HG03442 (cell line): ENCODE results near the gene ADAMTS4.

Experiments
- ATAC-seq: cut with Tn5 transposase; IDR thresholded peaks from one replicate; pipeline ENCODE4 v1.9.1; 2021; ENCODE audit warnings: mild to moderate bottlenecking, moderate library complexity; ENCODE audit not compliant: unreplicated experiment

Gene ADAMTS4

GRCh38 chr1:161158316-161159010, 40.4 kb downstream of the ADAMTS4 start:
- ATAC-seq, result no peak

DNA sequence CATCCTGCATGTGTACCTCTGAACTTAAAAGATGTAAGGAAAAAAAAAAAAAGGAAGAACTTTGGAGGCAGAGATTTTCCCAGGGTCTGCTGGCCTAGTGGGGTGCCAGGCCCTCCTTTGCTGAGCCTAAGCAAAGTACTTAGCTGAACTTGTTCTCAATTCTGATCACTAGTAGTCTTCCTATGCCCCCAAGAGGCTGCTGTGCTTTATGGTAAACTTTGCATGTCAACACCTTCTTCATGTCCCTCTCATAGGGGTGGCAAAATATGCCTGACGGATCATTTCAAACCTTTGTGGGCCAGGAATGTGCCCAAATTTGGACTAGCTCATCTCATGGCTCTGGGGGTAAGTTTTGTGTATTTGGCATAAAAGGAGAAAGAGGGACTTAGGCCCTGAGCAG, 41.0 kb downstream of the ADAMTS4 start:
- no peak for ATAC-seq

DNA sequence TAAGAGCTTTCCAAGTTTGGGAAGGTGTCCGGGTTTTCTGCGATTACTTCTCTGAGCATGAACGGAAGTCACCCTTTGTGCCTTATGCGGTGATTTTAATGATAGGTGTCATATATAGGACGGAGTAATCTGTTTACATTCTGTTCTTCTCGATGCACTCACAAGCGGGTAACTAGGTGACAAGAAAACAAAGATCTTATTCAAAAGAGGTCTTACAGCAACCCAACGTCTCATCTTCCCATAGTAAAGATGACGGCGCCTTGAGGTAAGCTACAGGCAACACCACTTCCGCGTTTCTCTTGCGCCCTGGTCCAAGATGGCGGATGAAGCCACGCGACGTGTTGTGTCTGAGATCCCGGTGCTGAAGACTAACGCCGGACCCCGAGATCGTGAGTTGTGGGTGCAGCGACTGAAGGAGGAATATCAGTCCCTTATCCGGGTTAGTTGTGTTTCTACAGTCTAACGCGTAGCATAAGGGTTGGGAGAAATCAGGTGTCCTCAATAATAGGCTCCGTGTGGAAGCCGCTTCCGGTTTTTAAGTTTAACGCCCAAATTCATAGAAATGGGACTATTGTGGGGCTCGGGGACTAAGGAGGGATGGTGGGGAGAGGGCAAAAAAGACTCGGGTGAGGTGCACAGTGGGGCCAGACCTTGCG, 45.0 kb downstream of the ADAMTS4 start, which contains the start of gene UFC1:
UFC1 (plus strand) TSS at position 297 of the 656 bp plus-strand sequence; CDS start at position 317, 20 bp downstream.
- ATAC-seq, result peak; percentile 90

DNA sequence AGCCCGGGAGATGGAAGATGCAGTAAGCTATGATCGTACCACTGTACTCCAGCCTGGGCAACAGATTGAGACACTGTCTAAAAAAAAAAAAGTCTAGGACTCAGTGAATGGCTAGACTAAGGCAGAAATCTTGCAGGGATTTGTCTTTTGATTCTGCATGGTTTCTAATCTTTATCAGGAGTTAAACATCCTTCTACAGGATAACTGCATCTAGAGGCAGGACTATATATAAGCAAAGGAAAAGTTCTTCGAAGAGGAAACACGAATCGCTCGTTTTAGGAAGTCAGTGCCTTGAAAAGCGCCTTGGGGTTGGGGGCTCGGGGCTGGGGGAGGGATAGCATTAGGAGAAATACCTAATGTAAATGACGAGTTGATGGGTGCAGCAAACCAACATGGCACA, 45.7 kb downstream of the ADAMTS4 start:
- no peak for ATAC-seq

GRCh38 chr1:161145832-161146231, 53.0 kb downstream of the ADAMTS4 start:
- no peak for ATAC-seq

DNA sequence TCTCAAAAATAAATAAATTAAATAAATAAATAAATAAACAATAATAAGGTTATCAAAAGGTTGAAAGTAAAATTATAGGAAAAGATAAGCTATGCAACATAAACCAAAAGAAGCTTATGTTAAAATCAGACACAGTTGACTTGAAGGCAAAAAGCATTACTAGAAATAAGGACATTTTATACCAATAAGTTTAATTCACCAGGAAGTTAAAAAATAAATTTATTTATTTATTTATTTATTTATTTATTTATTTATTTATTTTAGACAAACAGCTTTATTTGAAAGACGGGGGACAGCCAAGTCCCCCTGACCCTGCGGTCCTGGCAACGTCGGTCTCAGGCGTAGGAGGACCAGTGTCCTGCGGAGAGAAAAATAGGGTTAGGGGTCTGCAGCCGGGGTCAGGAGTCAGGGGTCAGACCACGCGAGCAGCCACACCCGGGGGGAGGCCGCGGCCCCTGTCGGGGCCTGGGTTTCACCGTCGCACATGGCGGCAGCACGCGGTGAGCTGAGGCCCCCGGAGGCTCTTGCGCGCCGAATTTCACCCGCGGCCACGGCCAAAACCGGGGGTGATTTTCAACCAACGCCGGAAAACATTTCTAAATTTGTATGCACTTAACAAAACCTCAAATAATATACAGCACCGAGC, 58.0 kb downstream of the ADAMTS4 start:
- ATAC-seq, result no peak

GRCh38 chr1:161139766-161140165, 59.1 kb downstream of the ADAMTS4 start:
- no peak for ATAC-seq

GRCh38 chr1:161138431-161138830, 60.4 kb downstream of the ADAMTS4 start:
- ATAC-seq, result no peak

GRCh38 chr1:161137881-161138280, 61.0 kb downstream of the ADAMTS4 start:
- ATAC-seq, result no peak
